Posterior vena cava (tissue), 2 donors: Measurements from ENCODE around the gene KRTAP20-2. TPM values are rescaled to one million over a fixed set of nuclear protein-coding genes. Genes with fewer than 3 reads are reported as not detected.

ENCODE experiments used
- DNase-seq: peaks from one replicate; pipeline ENCODE4 v3.0.0-alpha.2; 2020; ENCODE audit warnings: low spot score
- intact Hi-C, 2 donors: fragments of 100-400 bp; cut with DNase I; formaldehyde crosslinking; loops; one replicate each; pipeline versions ENCODE4 v1.14.1 to v1.14.2; 2022 to 2023
- total RNA-seq, 2 donors: library from RNA; stranded (reverse); fragmentation: NEBNext Ultra II Directional; extraction: Animal tissue kit (Norgen Biotek cat#: 25700); gene quantifications; one replicate each; pipeline ENCODE4 v1.2.1, GENCODE V29; 2021
- donor health status: DM: yes; HTN: yes; CAD: no.
- donor health status: DM: yes; HTN: yes; CAD: no.

Gene KRTAP20-2
- total RNA-seq, 2 donors from 2014 or later, result not detected

DNA sequence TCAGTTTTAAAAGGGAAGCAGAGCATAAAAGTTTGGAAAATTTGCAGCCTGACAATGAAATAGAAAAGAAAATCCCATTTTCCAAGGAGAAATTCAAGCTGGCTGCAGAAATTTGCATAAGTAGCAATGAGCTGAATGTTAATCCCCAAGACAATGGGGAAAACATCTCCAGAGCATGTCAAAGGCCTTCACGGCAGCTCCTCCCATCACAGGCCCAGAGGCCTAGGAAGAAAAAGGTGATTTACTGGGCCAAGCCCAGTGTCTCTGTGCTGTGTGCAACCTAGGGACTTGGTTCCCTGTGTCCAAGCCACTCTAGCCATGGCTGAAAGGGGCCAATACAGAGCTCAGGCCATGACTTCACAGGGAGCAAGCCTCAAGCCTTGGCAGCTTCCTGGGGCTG, 33.8 kb downstream of the KRTAP20-2 start:
- intact Hi-C loops, result no loop called here

DNA sequence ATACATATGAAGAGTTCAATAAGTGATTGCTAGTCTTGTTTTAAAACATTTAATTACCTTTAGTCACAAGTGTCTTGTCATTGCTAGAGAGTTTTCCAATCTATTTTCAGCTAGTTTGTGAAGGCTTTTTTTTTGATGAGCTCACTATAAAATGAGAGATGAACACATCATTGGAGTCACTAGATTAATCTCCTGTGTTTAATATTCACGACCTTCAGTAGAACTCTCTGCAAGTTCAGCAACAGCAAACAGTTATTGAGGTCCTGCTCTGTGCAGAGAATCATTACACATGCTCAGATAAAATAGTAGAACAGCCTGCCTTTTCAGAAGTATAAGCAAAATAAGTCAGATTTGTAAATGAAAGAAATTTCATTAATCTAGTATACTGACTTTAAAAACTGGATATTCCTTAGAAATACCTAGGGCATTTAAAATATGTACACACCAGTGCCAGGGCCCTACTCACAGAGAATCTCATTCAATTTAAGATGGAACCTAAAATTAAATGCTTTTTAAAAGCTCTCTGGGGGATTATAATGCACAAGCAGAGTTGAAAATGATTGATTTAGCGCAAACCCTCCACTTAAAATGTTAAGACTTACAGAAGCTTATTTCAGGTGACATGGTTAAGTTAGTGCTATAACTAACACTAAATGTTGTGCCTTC, 38.1 kb downstream of the KRTAP20-2 start:
- intact Hi-C loops, result no loop called here
- no peak for DNase-seq

More for the DNA sequence above, 33.8 kb downstream of the KRTAP20-2 start:
- no peak for DNase-seq

DNA sequence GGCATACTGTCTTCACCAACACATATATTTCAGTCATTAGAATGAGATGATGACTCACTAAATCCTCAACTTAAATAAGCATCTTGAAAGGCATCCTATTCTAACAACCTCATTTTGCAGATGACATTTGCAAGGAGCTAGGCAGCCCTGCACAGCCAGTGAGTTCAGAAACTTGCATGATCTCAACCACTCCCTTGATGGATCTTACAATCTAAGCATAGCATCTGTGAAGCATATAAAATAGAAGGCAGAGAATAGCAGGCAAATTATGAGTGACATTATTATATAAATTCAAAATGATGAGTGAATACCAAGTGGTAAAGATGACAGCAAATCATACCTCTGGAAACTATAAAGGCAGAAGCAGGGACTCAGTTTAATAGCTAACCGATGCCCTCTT, 39.3 kb downstream of the KRTAP20-2 start:
- no peak for DNase-seq
- intact Hi-C loops, result no loop called here

GRCh38 chr21:30676737-30677136, 41.7 kb downstream of the KRTAP20-2 start:
- no peak for DNase-seq
- intact Hi-C loops, result no loop called here

GRCh38 chr21:30680586-30680985, 45.6 kb downstream of the KRTAP20-2 start:
- intact Hi-C loops, result no loop called here
- DNase-seq, result no peak

DNA sequence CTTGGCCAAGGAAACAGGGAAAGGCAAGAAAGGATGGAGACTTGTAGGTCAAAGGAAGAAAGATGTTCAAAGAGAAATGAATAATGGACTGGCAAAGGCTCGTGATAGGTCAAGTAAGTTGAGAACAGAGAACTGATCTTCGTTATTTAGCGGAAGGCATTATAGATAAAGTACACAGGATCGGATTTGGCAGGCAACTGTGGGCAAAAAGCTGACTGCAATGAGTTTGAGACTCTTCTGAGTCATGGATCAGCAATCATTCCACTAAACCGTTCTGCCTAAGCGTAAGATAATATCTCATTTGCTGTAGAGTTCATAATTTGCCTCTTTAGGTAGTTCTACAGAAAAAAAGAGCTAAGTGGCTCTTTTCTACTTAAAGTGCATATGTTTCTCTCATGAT, 49.5 kb downstream of the KRTAP20-2 start:
- no peak for DNase-seq

More for the DNA sequence above, 49.5 kb downstream of the KRTAP20-2 start:
- intact Hi-C loops, result no loop called here

Other genes starting within 250 kb of the KRTAP20-2 start
- gene KRTAP13-1, start 239.2 kb upstream of the KRTAP20-2 start, total RNA-seq, result not detected
- not detected for gene KRTAP13-3, start 209.3 kb upstream of the KRTAP20-2 start, total RNA-seq
- gene KRTAP13-4, start 205.0 kb upstream of the KRTAP20-2 start, total RNA-seq, result not detected
- not detected for gene KRTAP15-1, start 194.9 kb upstream of the KRTAP20-2 start, total RNA-seq
- gene KRTAP19-1, start 154.8 kb upstream of the KRTAP20-2 start, total RNA-seq, result not detected
- gene KRTAP19-2, start 147.8 kb upstream of the KRTAP20-2 start, total RNA-seq, result not detected
- not detected for gene KRTAP19-3, start 143.2 kb upstream of the KRTAP20-2 start, total RNA-seq
- gene KRTAP19-4, start 138.0 kb upstream of the KRTAP20-2 start, total RNA-seq, result not detected
- not detected for gene KRTAP19-5, start 133.1 kb upstream of the KRTAP20-2 start, total RNA-seq
- gene KRTAP19-6, start 93.3 kb upstream of the KRTAP20-2 start, total RNA-seq, result not detected
- not detected for gene KRTAP19-7, start 73.9 kb upstream of the KRTAP20-2 start, total RNA-seq
- gene KRTAP22-2, start 44.8 kb upstream of the KRTAP20-2 start, total RNA-seq, result not detected
- not detected for gene KRTAP6-3, start 42.8 kb upstream of the KRTAP20-2 start, total RNA-seq
- gene KRTAP6-2, start 36.3 kb upstream of the KRTAP20-2 start, total RNA-seq, result not detected
- gene KRTAP22-1, start 34.1 kb upstream of the KRTAP20-2 start, total RNA-seq, result not detected
- not detected for gene KRTAP6-1, start 21.3 kb upstream of the KRTAP20-2 start, total RNA-seq
- not detected for gene KRTAP20-1, start 18.8 kb upstream of the KRTAP20-2 start, total RNA-seq
- not detected for gene KRTAP20-4, start 14.6 kb upstream of the KRTAP20-2 start, total RNA-seq
- gene KRTAP20-3, start 7.7 kb downstream of the KRTAP20-2 start, total RNA-seq, result not detected
- gene KRTAP21-3, start 83.6 kb downstream of the KRTAP20-2 start, total RNA-seq, result not detected
- gene KRTAP21-2, start 112.1 kb downstream of the KRTAP20-2 start, total RNA-seq, result not detected
- gene KRTAP21-1, start 120.2 kb downstream of the KRTAP20-2 start, total RNA-seq, result not detected
- not detected for gene KRTAP8-1, start 178.1 kb downstream of the KRTAP20-2 start, total RNA-seq
- not detected for gene KRTAP7-1, start 194.6 kb downstream of the KRTAP20-2 start, total RNA-seq
- gene KRTAP11-1, start 246.4 kb downstream of the KRTAP20-2 start, total RNA-seq, result not detected